A549 (cell line): ENCODE results near the gene GNAT2. TPM values are rescaled to one million over a fixed set of nuclear protein-coding genes. Genes with fewer than 3 reads are reported as not detected.

ENCODE experiments used
- ATAC-seq, 2 experiments: fragments of 200-7000 bp in 1 of 2; fragments of >200 bp in 1 of 2; cut with Nextera tagmentation in 1 of 2; cut with Tn5 transposase in 1 of 2; 3 replicates each; pipeline versions ENCODE4 v1.8.0 to v1.9.1; 2018 to 2020; ENCODE audit warnings: mild to moderate bottlenecking in 1 of 2, moderate library complexity in 1 of 2
- CTCF ChIA-PET: fragments of 300-600 bp; sonication (Branson Sonifier 250); formaldehyde crosslinking; extraction: SDS; loops from one replicate; lab custom pipeline; 2021; ENCODE audit warnings: antibody characterized with exemption, inconsistent platforms; lab: Yijun Ruan, JAX
- POLR2A ChIA-PET: fragments of 350-600 bp; formaldehyde crosslinking; extraction: SDS; loops from one replicate; lab custom pipeline; 2021; ENCODE audit warnings: antibody characterized with exemption, inconsistent platforms; lab: Yijun Ruan, JAX
- DNase-seq, 2 experiments: peaks; one replicate each; pipeline versions ENCODE4 v3.0.0 to v3.0.0-alpha.2; 2011 to 2016; ENCODE audit warnings: low read depth in 1 of 2, low spot score in 1 of 2
- FAIRE-seq: peaks from 2 replicates; lab custom pipeline; 2011; peaks lifted over from hg19 to GRCh38; lab: Jason Lieb, UNC
- H3K27ac ChIP-seq, 2 experiments: fragments of >200 bp; sonication (Bioruptor Twin); formaldehyde crosslinking; 3 replicates each; pipeline ENCODE4 v1.5.1; 2016 to 2017
- H3K4me1 ChIP-seq: fragments of >200 bp; sonication (Bioruptor Twin); formaldehyde crosslinking; 3 replicates; pipeline ENCODE4 v1.6.1; 2016
- H3K4me2 ChIP-seq: fragments of >200 bp; sonication (Bioruptor Twin); formaldehyde crosslinking; 3 replicates; pipeline ENCODE4 v1.6.1; 2016
- H3K4me3 ChIP-seq: fragments of >200 bp; sonication (Bioruptor Twin); formaldehyde crosslinking; 3 replicates; pipeline ENCODE4 v1.5.1; 2016
- H3K9me3 ChIP-seq: fragments of >200 bp; sonication (Bioruptor Twin); formaldehyde crosslinking; 3 replicates; pipeline ENCODE4 v1.6.1; 2016
- BHLHE40 ChIP-seq: IDR thresholded peaks from 2 replicates; pipeline ENCODE4 v1.6.1; 2012; ENCODE audit warnings: low read depth, low read length, inconsistent platforms
- CHD2 ChIP-seq: fragments of 150-350 bp; IDR thresholded peaks from 2 replicates; pipeline ENCODE4 v1.6.1; 2014; ENCODE audit warnings: low read length; ENCODE audit not compliant: partially characterized antibody
- ESRRA ChIP-seq: fragments of 150-350 bp; IDR thresholded peaks from 2 replicates; pipeline ENCODE4 v1.6.1; 2014; ENCODE audit warnings: mild to moderate bottlenecking, low read length, borderline replicate concordance
- GATA3 ChIP-seq: IDR thresholded peaks from 2 replicates; pipeline ENCODE4 v1.6.1; 2012; ENCODE audit warnings: borderline replicate concordance
- HOXB5 ChIP-seq: fragments of 250-450 bp; sonication (Bioruptor Pico); IDR thresholded peaks from 2 replicates; pipeline ENCODE4 v1.5.0; 2020; ENCODE audit warnings: mild to moderate bottlenecking, moderate library complexity
- JUNB ChIP-seq: fragments of >200 bp; sonication (Bioruptor Twin); formaldehyde crosslinking; IDR thresholded peaks from 2 replicates; pipeline ENCODE4 v1.6.1; 2016
- KDM1A ChIP-seq: fragments of 200-600 bp; sonication (generic); IDR thresholded peaks from 2 replicates; pipeline ENCODE4 v1.6.1; 2016; ENCODE audit warnings: low read depth, mild to moderate bottlenecking
- KDM5A ChIP-seq: fragments of 200-600 bp; sonication (generic); IDR thresholded peaks from 2 replicates; pipeline ENCODE4 v1.6.1; 2016; ENCODE audit warnings: antibody characterized with exemption, mild to moderate bottlenecking
- NFE2L2 ChIP-seq: fragments of 150-350 bp; conservative IDR thresholded peaks from 2 replicates; pipeline ENCODE4 v1.6.1; 2014; ENCODE audit warnings: low read length
- NPAS2 ChIP-seq: fragments of 250-450 bp; sonication (Bioruptor Pico); IDR thresholded peaks from 2 replicates; pipeline ENCODE4 v1.8.0; 2022; ENCODE audit warnings: mild to moderate bottlenecking, moderate library complexity, borderline replicate concordance
- NR3C1 ChIP-seq: fragments of >200 bp; sonication (Bioruptor Twin); formaldehyde crosslinking; IDR thresholded peaks from 3 replicates; pipeline ENCODE4 v1.6.1; 2017
- RAD21 ChIP-seq, 2 experiments: fragments of >200 bp in 1 of 2; sonication (Bioruptor Twin) in 1 of 2; formaldehyde crosslinking in 1 of 2; IDR thresholded peaks in 1 of 2; conservative IDR thresholded peaks in 1 of 2; 2 replicates in 1 of 2; 3 replicates in 1 of 2; pipeline ENCODE4 v1.6.1; 2012 to 2018; ENCODE audit warnings: inconsistent platforms in 1 of 2
- SMC3 ChIP-seq: fragments of >200 bp; sonication (Bioruptor Twin); formaldehyde crosslinking; IDR thresholded peaks from 3 replicates; pipeline ENCODE4 v1.6.1; 2018; ENCODE audit warnings: inconsistent platforms
- TFCP2L1 ChIP-seq: fragments of 250-450 bp; sonication (Bioruptor Pico); IDR thresholded peaks from 2 replicates; pipeline ENCODE4 v1.5.0; 2021; ENCODE audit warnings: mild to moderate bottlenecking
- WGBS: methylation state at CpG from one replicate; pipeline ENCODE4 v1.1.6; 2017; ENCODE audit errors: missing lambda C conversion rate; 5-methylcytosine and 5-hydroxymethylcytosine counted together
- polyA plus RNA-seq, 4 experiments: library from polyadenylated mRNA; depleted of rRNA in 3 of 4; stranded (reverse); fragments of >200 nt; fragmentation: RNase III in 1 of 4; extraction: RNeasy Plus Mini Kit Qiagen cat#74134 plus additional on column Dnase treatment in 1 of 4; gene quantifications; 2 replicates in 3 of 4; 3 replicates in 1 of 4; pipeline ENCODE4 v1.2.3, GENCODE V29; 2011 to 2017
- TF ChIP-seq, protein P1 (sequence below): fragments of >200 bp; sonication (Bioruptor Twin); formaldehyde crosslinking; IDR thresholded peaks from 3 replicates; pipeline ENCODE4 v1.5.1; 2016
- TF ChIP-seq, protein P2 (sequence below): fragments of 250-450 bp; sonication (Bioruptor Pico); IDR thresholded peaks from 2 replicates; pipeline ENCODE4 v1.5.0; 2021; ENCODE audit warnings: mild to moderate bottlenecking, moderate library complexity, borderline replicate concordance

GNAT2 gene
- polyA plus RNA-seq, 2 of the 4 experiments (the other 2 are of a cell fraction) = 0.16 to 0.25 TPM

DNA sequence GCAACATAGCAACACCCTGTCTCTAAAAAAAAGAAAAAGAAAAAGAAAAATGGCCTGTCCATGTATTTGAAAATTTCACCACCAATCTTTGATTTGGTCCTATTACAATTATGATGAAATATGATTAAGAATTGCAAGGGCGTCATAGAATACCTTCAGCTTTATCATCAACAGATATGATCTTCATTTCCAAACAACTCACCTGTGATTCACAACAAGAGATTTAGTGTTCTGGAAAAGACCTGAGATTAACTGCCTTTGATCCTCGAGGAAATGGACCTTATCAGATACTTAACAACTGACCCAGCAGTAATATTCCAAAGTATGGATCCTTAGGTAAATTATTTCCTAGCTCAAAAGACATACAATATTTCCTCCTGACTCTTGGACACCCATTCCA, 33.0 kb upstream of the GNAT2 start:
- Histone ChIP-seq H3K27ac (no peak overlapping the region), H3K4me3 (no peak overlapping the region), H3K4me1 (peaks cover 21% of the 10 kb centered on the region; the same call in 2 of the 3 replicates), H3K9me3 (no peaks in the 10 kb centered on the region), H3K4me2 (no peak overlapping the region)
- no peak for DNase-seq
- 57% methylated on average over 2 of the region's 2 CpGs for WGBS
- no peak for ATAC-seq
- TF ChIP-seq BHLHE40 = no peak
- no peak for TF ChIP-seq GATA3
- TF ChIP-seq CHD2 = no peak
- no peak for TF ChIP-seq HOXB5 (CRISPR knock-in tag)
- CTCF ChIA-PET = interaction anchor here (0.9 to 10.6 kb wide), 4 partner anchors 13 to 332 kb away, joined by 3 to 187 read pairs (median 57); partner anchors contain the start of gene AHCYL1
- FAIRE-seq = no peak
- POLR2A ChIA-PET = no interaction called here

DNA sequence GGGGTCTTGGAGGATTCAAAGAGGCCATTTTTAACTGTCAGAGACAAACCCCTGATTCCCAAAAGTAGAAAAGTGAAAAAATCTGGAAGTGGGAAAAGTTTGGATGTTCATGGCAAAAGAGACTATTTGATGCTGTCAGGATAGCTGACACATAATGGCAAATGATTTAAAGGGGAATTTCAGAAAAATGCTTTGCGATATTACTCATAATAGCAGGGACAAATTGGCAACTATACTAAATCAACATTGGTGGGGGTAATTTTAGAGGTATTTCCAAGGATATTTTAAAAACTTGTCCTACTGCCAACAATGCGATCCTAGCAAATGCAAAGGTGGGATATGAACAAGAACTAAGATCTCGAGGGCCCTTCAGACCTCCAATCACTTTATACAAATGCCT, 31.2 kb upstream of the GNAT2 start:
- Histone ChIP-seq H3K4me3 (no peak overlapping the region), H3K4me1 (peaks cover 21% of the 10 kb centered on the region; the same call in 2 of the 3 replicates), H3K4me2 (peak overlapping the region; percentile 15), H3K9me3 (no peaks in the 10 kb centered on the region), H3K27ac (0 out of 6 replicates have a peak overlapping the region, but pooled peaks of 1 of the 2 experiments have one; percentile 24)
- ChIA-PET POLR2A (no interaction called here), CTCF (interaction anchor here (0.6 to 10.6 kb wide), 19 partner anchors 7 to 333 kb away, joined by 3 to 187 read pairs (median 5); partner anchors contain the start of genes AHCYL1, GNAI3 and GSTM5)
- 46% methylated on average over 3 of the region's 3 CpGs for WGBS
- TF ChIP-seq TFCP2L1 (CRISPR knock-in tag) = no peak
- no peak for TF ChIP-seq NR3C1
- no peak for TF ChIP-seq CHD2
- TF ChIP-seq BHLHE40 = no peak
- no peak for TF ChIP-seq NPAS2 (CRISPR knock-in tag)
- no peak for TF ChIP-seq JUNB
- TF ChIP-seq KDM5A = no peak
- no peak for TF ChIP-seq KDM1A
- TF ChIP-seq, protein P1, sequence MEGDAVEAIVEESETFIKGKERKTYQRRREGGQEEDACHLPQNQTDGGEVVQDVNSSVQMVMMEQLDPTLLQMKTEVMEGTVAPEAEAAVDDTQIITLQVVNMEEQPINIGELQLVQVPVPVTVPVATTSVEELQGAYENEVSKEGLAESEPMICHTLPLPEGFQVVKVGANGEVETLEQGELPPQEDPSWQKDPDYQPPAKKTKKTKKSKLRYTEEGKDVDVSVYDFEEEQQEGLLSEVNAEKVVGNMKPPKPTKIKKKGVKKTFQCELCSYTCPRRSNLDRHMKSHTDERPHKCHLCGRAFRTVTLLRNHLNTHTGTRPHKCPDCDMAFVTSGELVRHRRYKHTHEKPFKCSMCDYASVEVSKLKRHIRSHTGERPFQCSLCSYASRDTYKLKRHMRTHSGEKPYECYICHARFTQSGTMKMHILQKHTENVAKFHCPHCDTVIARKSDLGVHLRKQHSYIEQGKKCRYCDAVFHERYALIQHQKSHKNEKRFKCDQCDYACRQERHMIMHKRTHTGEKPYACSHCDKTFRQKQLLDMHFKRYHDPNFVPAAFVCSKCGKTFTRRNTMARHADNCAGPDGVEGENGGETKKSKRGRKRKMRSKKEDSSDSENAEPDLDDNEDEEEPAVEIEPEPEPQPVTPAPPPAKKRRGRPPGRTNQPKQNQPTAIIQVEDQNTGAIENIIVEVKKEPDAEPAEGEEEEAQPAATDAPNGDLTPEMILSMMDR = no peak
- TF ChIP-seq NFE2L2 = no peak
- no peak for TF ChIP-seq ESRRA
- DNase-seq = no peak
- ATAC-seq = no peak
- FAIRE-seq = no peak

DNA sequence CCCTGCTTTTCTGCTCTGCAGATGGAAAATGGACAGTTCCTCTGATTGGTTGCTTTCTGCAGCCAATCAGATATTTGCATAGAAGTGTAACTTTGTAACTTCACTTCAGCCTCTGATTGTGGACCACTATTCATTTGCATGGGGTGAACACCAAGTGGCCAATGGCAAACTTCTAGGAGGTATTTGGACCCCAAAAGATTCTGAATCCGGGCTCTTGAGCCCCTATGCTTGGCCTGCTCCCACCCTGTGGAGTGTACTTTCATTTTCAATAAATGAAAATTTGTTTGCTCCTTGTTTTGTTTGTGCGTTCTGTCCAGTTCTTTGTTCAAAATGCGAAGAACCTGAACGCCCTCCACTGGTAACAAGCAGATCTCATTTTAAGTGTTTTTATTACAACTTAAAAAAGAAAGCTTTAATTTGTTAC, 30.1 kb upstream of the GNAT2 start:
- DNase-seq = peak in 1 of 2 experiments; percentile 46

More for the DNA sequence above, 30.1 kb upstream of the GNAT2 start:
- WGBS = 5% methylated on average over 4 of the region's 4 CpGs
- ChIA-PET CTCF (interaction anchor here (0.7 to 10.6 kb wide), 24 partner anchors 8 to 335 kb away, joined by 3 to 187 read pairs (median 4); partner anchors contain the start of genes AHCYL1, GNAI3 and GSTM5), POLR2A (interaction anchor here (1.5 to 1.8 kb wide), 2 partner anchors 101 to 123 kb away, joined by 3 to 10 read pairs; partner anchors contain the start of gene GNAI3)
- Histone ChIP-seq H3K4me2 (peak overlapping the region; percentile 80), H3K4me3 (0 out of 3 replicates have a peak overlapping the region, but pooled peaks have one; percentile 21), H3K4me1 (peaks cover 17% of the 10 kb centered on the region; the same call in 2 of the 3 replicates), H3K9me3 (no peaks in the 10 kb centered on the region), H3K27ac (peak overlapping the region; percentile 57 to 63; a peak in 5 of 6 replicates)
- ATAC-seq = peak in 1 of 2 experiments; percentile 67; a peak in 3 of 6 replicates
- no peak for FAIRE-seq
- TF ChIP-seq, protein P1 = peak; percentile 55
- TF ChIP-seq SMC3 (peak; percentile 36; the same call in 1 of the 3 replicates), RAD21 (conservative IDR thresholded peaks at IDR 0.05 in 1 of 2, IDR thresholded peaks at IDR 0.05 in 1 of 2) (peak; percentile 48 to 50)
- TF ChIP-seq, protein P2, sequence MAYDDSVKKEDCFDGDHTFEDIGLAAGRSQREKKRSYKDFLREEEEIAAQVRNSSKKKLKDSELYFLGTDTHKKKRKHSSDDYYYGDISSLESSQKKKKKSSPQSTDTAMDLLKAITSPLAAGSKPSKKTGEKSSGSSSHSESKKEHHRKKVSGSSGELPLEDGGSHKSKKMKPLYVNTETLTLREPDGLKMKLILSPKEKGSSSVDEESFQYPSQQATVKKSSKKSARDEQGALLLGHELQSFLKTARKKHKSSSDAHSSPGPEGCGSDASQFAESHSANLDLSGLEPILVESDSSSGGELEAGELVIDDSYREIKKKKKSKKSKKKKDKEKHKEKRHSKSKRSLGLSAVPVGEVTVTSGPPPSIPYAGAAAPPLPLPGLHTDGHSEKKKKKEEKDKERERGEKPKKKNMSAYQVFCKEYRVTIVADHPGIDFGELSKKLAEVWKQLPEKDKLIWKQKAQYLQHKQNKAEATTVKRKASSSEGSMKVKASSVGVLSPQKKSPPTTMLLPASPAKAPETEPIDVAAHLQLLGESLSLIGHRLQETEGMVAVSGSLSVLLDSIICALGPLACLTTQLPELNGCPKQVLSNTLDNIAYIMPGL (CRISPR knock-in tag) = no peak
